ENCODE measurements around the gene SVOPL.

GRCh38 chr7:138549082-138549481, 152.1 kb downstream of the SVOPL start:
- TF ChIP-seq, protein P1, sequence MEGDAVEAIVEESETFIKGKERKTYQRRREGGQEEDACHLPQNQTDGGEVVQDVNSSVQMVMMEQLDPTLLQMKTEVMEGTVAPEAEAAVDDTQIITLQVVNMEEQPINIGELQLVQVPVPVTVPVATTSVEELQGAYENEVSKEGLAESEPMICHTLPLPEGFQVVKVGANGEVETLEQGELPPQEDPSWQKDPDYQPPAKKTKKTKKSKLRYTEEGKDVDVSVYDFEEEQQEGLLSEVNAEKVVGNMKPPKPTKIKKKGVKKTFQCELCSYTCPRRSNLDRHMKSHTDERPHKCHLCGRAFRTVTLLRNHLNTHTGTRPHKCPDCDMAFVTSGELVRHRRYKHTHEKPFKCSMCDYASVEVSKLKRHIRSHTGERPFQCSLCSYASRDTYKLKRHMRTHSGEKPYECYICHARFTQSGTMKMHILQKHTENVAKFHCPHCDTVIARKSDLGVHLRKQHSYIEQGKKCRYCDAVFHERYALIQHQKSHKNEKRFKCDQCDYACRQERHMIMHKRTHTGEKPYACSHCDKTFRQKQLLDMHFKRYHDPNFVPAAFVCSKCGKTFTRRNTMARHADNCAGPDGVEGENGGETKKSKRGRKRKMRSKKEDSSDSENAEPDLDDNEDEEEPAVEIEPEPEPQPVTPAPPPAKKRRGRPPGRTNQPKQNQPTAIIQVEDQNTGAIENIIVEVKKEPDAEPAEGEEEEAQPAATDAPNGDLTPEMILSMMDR (IDR thresholded peaks at IDR 0.05): no peak
- no peak for TF ChIP-seq EZH2 (IDR thresholded peaks at IDR 0.05)
- no peak for TF ChIP-seq EZH2phosphoT487 (IDR thresholded peaks at IDR 0.05)

Data from neural progenitor cell (in vitro differentiated cells).